Dendritic cell treated with granulocyte-macrophage colony-stimulating factor and Interleukin-4, amounts not matched to agents 40 ng/mL and 50 ng/mL, for 4 days (primary cell): Measurements from ENCODE around the gene RNGTT.
"Not testable (repeated sequence)": the region's sequence is repeated elsewhere in the genome, so short reads cannot be mapped to it uniquely, and the experiment has no call there.

Experiments used
- H3K27ac Mint-ChIP-seq: one replicate; pipeline ENCODE4 v1.8.0; 2022; ENCODE audit warnings: mild to moderate bottlenecking, mixed read lengths
- H3K27me3 Mint-ChIP-seq: one replicate; pipeline ENCODE4 v1.8.0; 2022; ENCODE audit warnings: mild to moderate bottlenecking, mixed read lengths
- H3K36me3 Mint-ChIP-seq: one replicate; pipeline ENCODE4 v1.8.0; 2022; ENCODE audit warnings: low read depth, mixed read lengths
- H3K4me1 Mint-ChIP-seq: one replicate; pipeline ENCODE4 v1.8.0; 2022; ENCODE audit warnings: low read depth, mixed read lengths
- H3K4me3 Mint-ChIP-seq: one replicate; pipeline ENCODE4 v1.8.0; 2022; ENCODE audit warnings: mild to moderate bottlenecking, moderate library complexity, mixed read lengths
- H3K9me3 Mint-ChIP-seq: one replicate; pipeline ENCODE4 v1.8.0; 2022; ENCODE audit warnings: mixed read lengths
- intact Hi-C: fragments of 100-400 bp; cut with micrococcal nuclease; formaldehyde crosslinking; loops from one replicate; pipeline ENCODE4 v1.15.0; 2022

RNGTT gene

DNA sequence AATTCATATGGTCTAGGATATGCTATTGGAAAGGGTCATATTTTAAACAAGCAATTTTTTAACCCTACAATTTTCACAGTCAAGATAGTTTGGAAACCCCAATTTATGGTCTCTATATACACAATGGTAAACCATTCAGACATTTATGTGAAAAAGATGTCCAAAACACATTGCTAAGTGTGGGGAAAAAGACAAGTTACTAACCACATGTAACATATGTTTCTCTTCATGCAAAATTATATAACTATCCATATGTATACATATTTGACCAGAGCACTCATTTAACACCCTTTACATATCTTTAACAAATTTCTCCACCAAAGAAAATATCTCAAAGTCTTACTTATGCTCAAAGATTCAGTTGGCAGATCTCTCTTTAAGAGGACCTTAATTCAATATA lies 110.6 kb downstream of the RNGTT start:
- Mint-ChIP-seq H3K36me3 (peaks cover 12% of the 10 kb centered on the region), H3K27ac (no peak overlapping the region), H3K9me3 (no peaks in the 10 kb centered on the region), H3K27me3 (no peaks in the 10 kb centered on the region), H3K4me3 (no peak overlapping the region), H3K4me1 (no peaks in the 10 kb centered on the region)
- intact Hi-C loops = no loop called here

DNA sequence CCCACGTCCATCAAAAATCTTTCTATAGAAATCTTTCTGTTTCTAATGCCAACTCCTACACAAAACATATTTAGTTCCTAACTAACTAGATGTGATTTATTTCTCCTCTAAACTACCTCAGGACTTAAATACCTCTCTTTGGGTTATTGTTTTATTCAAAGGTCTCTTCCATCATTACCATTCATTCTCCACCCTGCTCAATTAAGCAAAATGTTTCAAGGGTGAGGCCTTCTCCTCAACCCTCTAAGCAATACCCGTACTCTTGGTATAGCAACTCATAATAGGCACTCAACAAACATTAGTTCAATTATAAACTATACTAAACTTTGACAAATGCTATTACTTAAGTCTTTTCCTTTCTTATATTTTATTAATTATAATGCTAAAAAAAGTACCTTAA lies 111.4 kb downstream of the RNGTT start:
- no peak overlapping the region for H3K4me3 Mint-ChIP-seq
- H3K4me1 Mint-ChIP-seq = no peaks in the 10 kb centered on the region
- intact Hi-C loops = no loop called here
- H3K27me3 Mint-ChIP-seq = no peaks in the 10 kb centered on the region
- H3K36me3 Mint-ChIP-seq = peaks cover 12% of the 10 kb centered on the region
- H3K27ac Mint-ChIP-seq = no peak overlapping the region
- H3K9me3 Mint-ChIP-seq = no peaks in the 10 kb centered on the region

DNA sequence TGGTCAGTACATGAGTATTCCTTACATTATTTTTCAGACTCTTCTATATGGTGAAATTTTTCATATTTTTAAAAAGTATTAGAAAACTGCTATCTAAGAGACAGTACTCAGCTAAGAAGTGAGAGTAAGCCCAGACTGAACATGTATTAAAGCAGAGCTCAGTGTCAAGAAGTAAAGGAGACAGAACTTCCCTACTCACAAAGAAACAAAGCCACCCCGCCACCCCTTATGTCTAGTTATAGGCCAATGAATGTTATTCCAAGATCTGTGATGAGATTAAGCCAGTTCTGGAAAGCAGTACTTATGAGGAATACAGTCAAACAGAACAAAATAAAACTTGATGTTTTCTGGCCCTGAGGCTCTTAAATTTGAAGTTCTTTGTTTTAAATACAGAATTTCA lies 114.5 kb downstream of the RNGTT start:
- Mint-ChIP-seq H3K27me3 (no peaks in the 10 kb centered on the region), H3K4me1 (no peaks in the 10 kb centered on the region), H3K36me3 (peaks cover 7% of the 10 kb centered on the region), H3K4me3 (no peak overlapping the region), H3K27ac (no peak overlapping the region), H3K9me3 (no peaks in the 10 kb centered on the region)
- intact Hi-C loops = no loop called here

DNA sequence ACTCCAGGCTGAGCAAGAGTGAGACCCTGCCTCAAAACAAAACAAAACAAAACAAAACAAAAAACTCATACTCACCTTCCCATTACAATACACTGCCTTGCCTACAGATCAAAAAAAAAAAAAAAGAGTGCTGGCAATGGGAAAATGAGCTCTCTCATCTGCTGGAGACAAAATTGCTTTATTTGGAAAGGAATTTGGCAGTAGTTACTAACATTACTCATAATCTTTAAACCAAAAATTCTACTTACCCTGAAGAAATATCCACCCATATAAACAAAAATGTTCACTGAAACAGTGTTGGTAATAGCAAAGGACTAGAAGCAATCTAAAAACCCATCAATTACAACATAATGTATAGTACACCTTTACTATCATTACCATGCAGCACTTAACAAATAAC lies 120.4 kb downstream of the RNGTT start:
- Mint-ChIP-seq H3K27ac (no peak overlapping the region), H3K4me3 (no peak overlapping the region), H3K36me3 (peaks cover 42% of the 10 kb centered on the region), H3K4me1 (peaks cover 8% of the 10 kb centered on the region), H3K9me3 (no peaks in the 10 kb centered on the region), H3K27me3 (no peaks in the 10 kb centered on the region)
- intact Hi-C loops = no loop called here

DNA sequence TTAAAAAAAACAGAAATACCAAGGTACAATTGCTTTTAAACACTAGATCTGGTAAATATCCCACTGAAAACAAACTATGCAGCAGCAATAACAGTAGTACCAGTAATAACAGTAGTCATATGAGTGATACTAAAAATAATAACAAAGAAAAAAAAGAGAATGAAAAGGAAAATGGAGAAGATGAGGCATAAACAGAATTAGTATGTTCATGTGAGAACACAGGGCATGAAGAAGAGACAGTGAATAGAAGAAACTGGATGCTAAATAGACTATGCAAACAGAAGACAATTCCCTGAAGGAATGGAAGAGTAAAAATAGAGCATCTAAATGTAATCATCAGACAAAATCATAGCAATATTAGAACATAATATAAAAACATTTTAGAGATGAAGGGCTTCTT lies 121.1 kb downstream of the RNGTT start:
- Mint-ChIP-seq H3K4me1 (peaks cover 8% of the 10 kb centered on the region), H3K9me3 (no peaks in the 10 kb centered on the region), H3K36me3 (peaks cover 43% of the 10 kb centered on the region), H3K4me3 (no peak overlapping the region), H3K27me3 (no peaks in the 10 kb centered on the region), H3K27ac (peak overlapping the region; percentile 35)
- intact Hi-C loops = no loop called here

DNA sequence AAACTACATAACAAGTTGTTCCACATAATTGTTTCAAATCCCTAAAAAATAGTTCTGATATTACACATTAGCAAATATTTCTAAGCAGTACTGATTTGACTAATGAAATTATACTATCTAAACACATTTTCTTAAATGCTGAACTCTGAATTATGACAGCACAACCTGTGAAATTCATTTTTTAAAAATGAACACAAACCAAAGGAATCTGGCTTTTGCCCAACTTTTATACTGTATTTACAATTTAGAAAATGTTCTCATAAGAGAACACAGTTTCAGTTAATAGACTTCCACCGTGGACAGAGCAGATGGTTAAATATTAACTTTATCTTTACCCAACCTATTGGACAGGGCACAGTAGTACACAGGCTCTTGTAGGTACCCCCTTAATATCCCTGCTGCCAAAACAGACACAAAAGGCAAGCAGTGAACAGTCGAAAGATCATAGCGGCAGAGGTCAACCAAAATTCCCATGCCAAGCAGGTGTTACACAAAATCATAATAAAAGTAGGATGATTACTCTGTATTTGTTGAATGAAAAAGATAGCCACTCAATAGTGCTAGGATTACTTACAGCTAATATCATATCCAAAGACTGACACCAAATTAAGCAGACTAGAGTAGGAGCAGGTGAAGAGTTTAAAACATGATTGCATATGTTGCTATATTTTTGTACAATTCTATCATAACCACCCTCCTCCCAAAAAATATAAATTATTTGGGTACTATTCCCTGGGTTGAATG lies 122.5 kb downstream of the RNGTT start:
- intact Hi-C loops = no loop called here
- Mint-ChIP-seq H3K4me1 (peaks cover 8% of the 10 kb centered on the region), H3K36me3 (peaks cover 56% of the 10 kb centered on the region), H3K9me3 (peaks cover 10% of the 10 kb centered on the region), H3K4me3 (no peak overlapping the region), H3K27ac (no peak overlapping the region), H3K27me3 (no peaks in the 10 kb centered on the region)

DNA sequence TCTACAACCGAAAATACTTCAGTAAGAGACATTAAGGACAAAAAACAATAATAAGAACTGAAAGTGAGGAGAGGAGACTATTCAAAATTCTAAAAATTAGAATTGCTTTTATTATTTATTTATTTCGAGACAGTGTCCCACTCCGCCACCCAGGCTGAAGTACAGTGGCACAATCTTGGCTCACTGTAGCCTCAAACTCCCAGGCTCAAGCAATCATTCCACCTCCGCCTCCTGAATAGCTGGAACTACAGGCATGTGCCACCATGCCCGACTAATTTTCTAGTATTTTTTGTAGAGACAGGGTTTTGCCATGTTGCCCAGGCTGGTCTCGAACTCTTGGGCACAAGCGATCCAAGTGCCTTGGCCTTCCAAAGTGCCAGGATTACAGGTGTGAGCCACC lies 123.1 kb downstream of the RNGTT start:
- Mint-ChIP-seq H3K9me3 (peaks cover 13% of the 10 kb centered on the region), H3K36me3 (peaks cover 58% of the 10 kb centered on the region)

DNA sequence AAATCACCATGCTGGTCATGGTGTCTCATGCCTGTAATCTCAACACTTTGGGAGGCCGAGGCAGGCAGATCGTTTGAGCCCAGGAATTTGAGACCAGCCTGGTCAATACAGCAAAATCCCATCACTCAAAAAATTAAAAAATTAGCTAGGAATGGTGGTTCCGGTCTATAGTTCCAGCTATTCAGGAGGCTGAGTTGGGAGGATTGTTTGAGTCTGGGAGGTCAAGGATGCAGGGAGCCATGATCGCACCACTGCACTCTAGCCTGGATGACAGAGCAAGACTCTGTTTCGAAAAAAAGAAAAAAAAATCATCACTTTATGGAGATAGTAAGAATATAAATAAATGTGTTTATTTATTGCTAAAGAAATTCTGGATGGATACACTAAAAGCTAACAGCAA lies 124.1 kb downstream of the RNGTT start:
- peaks cover 8% of the 10 kb centered on the region for H3K4me1 Mint-ChIP-seq
- intact Hi-C loops = no loop called here
- no peaks in the 10 kb centered on the region for H3K27me3 Mint-ChIP-seq
- H3K36me3 Mint-ChIP-seq = peaks cover 63% of the 10 kb centered on the region
- H3K4me3 Mint-ChIP-seq = no peak overlapping the region
- H3K9me3 Mint-ChIP-seq = peaks cover 19% of the 10 kb centered on the region
- no peak overlapping the region for H3K27ac Mint-ChIP-seq

More for the DNA sequence above, 123.1 kb downstream of the RNGTT start:
- no peaks in the 10 kb centered on the region for H3K27me3 Mint-ChIP-seq
- no peak overlapping the region for H3K4me3 Mint-ChIP-seq
- H3K4me1 Mint-ChIP-seq = peaks cover 8% of the 10 kb centered on the region
- no peak overlapping the region for H3K27ac Mint-ChIP-seq
- intact Hi-C loops = no loop called here

DNA sequence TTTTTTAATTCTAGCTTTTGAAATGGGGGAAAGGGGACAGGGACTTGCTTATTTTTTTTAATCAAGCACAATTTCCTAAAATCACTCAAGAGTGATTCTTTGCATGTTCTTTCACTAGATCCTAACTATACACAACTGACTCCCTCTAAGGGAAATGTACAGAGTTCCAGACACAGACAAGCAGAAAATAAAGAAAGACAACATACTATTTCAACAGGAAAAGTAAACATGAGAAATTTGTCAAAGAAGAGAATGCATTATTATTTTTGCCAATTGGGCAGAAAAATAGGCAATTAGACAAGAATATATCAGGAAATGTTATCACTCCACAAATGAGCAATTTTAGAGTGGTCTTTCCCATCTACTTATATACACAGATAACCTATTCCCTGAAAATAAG lies 128.2 kb downstream of the RNGTT start:
- Mint-ChIP-seq H3K27ac (no peak overlapping the region), H3K9me3 (peaks cover 53% of the 10 kb centered on the region), H3K27me3 (no peaks in the 10 kb centered on the region), H3K4me3 (no peak overlapping the region), H3K36me3 (peaks cover 73% of the 10 kb centered on the region), H3K4me1 (no peaks in the 10 kb centered on the region)
- intact Hi-C loops = no loop called here

DNA sequence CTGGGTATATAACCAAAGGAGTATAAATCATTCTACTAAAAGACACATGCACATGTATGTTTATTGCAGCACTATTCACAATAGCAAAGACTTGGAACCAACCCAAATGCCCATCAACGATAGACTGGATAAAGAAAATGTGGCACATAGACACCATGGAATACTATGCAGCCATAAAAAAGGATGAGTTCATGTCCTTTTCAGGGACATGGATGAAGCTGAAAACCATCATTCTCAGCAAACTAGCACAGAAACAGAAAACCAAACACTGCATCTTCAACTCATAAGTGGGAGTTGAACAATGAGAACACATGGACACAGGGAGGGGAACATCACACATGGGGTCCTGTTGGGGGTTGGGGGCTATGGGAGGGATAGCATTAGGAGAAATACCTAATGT lies 130.3 kb downstream of the RNGTT start:
- H3K4me1 Mint-ChIP-seq, H3K27ac Mint-ChIP-seq, H3K27me3 Mint-ChIP-seq, H3K4me3 Mint-ChIP-seq, intact Hi-C loops: not testable (repeated sequence)
- H3K9me3 Mint-ChIP-seq = peaks cover 64% of the 10 kb centered on the region
- peaks cover 74% of the 10 kb centered on the region for H3K36me3 Mint-ChIP-seq

DNA sequence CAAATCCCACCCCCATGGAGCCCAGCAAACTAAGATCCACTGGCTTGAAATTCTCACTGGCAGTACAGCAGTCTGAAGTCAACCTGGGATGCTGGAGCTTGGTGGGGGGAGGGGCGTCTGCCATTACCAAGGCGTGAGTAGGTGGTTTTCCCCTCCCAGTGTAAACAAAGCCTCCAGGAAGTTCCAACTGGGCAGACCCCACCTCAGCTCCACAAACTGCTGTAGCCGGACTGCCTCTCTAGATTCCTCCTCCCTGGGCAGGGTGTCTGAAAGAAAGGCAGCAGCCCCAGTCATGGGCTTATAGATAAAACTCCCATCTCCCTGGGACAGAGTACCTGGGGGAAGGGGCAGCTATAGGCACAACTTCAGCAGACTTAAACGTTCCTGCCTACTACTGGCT lies 135.8 kb downstream of the RNGTT start:
- H3K27me3 Mint-ChIP-seq, H3K4me3 Mint-ChIP-seq, H3K4me1 Mint-ChIP-seq, intact Hi-C loops, H3K27ac Mint-ChIP-seq: not testable (repeated sequence)
- Mint-ChIP-seq H3K36me3 (peaks cover 42% of the 10 kb centered on the region), H3K9me3 (peaks cover 35% of the 10 kb centered on the region)

DNA sequence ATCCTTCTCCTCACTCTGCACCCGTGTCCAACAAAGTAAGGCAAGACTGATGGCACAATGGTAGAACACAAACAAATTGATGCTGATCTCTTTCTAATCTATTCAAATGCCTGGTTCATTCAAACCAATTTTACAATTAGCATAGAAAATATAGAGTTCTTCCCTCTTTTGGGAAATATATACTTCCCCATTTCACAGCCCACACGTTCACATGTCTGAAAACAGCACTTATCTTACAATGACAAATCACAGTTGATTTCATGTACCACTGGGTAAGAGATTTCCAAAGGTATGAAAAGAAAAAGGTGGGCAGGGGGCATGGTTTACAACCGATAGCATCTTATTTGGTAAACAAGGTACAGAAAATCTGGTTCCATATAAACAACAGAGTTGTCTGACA lies 137.6 kb downstream of the RNGTT start:
- Mint-ChIP-seq H3K27me3 (no peaks in the 10 kb centered on the region), H3K4me3 (no peak overlapping the region), H3K9me3 (peaks cover 17% of the 10 kb centered on the region), H3K4me1 (peaks cover 5% of the 10 kb centered on the region), H3K36me3 (peaks cover 24% of the 10 kb centered on the region), H3K27ac (no peak overlapping the region)
- intact Hi-C loops = no loop called here

DNA sequence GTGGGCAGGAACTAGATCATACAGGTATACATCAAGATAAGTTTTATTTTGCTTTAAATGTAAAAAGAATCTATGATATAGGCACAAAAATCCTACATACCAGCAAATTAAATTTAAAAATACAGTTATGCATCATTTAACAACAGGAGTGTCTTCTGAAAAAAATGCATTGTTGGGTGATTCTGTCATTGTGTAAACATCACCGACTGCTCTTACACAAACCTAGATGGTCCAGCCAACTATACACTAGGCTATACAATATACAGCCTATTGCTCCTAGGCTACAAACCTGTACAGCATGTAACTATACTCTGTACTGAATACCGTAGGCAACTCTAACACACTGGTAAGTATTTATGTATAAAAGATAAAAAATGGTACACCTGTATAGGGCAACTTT lies 139.4 kb downstream of the RNGTT start:
- Mint-ChIP-seq H3K36me3 (peaks cover 7% of the 10 kb centered on the region), H3K4me3 (no peak overlapping the region), H3K27ac (no peak overlapping the region), H3K4me1 (peaks cover 11% of the 10 kb centered on the region), H3K27me3 (no peaks in the 10 kb centered on the region), H3K9me3 (no peaks in the 10 kb centered on the region)
- intact Hi-C loops = no loop called here

DNA sequence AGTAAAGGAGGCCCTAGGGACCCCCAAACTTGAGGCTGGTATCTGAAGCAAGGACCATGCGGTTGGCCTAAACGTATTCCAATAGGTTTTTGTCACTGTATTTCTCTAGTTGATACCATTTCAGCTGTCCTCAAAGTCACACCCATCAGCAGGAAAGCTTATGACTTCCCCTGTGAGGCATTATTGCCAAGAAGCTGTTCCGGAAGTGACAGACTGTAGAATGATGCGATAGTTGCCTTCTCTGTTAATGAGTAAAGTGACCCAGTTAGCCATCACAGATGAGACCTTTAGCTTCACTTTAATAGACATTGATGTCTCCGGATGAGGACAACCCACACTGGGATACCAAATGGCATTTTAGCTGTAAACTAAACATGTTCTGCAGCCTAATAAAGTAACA lies 147.9 kb downstream of the RNGTT start:
- Mint-ChIP-seq H3K4me1 (peaks cover 6% of the 10 kb centered on the region), H3K27ac (no peak overlapping the region), H3K9me3 (no peaks in the 10 kb centered on the region), H3K4me3 (no peak overlapping the region), H3K27me3 (no peaks in the 10 kb centered on the region), H3K36me3 (peaks cover 11% of the 10 kb centered on the region)
- intact Hi-C loops = no loop called here

DNA sequence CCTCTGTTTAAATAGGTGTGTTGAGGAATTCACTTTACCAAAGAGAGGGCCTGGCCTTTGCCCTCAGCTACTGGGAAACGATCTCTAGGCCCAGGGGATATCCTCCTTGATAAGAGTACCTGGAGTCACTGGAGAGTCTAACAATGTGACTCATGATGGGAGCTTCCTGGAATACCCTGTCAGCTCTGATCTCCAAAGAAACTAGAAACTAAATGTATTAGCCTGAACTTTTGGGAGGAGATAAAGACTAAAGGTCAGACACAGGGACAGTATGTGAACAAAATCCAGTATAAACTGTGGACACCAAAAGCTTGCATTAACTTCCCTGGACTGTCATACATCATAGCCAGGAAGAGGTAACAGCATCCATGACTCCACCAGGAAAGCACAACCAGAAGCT lies 148.5 kb downstream of the RNGTT start:
- intact Hi-C loops = no loop called here
- Mint-ChIP-seq H3K4me3 (no peak overlapping the region), H3K36me3 (peaks cover 11% of the 10 kb centered on the region), H3K4me1 (peaks cover 6% of the 10 kb centered on the region), H3K27me3 (no peaks in the 10 kb centered on the region), H3K27ac (no peak overlapping the region), H3K9me3 (no peaks in the 10 kb centered on the region)
